WTC11 (cell line): ENCODE data around the gene PLCG2. TPM values are rescaled to one million over a fixed set of nuclear protein-coding genes. Genes with fewer than 3 reads are reported as not detected.

Experiments
- ATAC-seq: fragments of 200-7000 bp; cut with Tn5 transposase; 2 replicates; pipeline ENCODE4 v1.10.0; 2021; ENCODE audit warnings: mild to moderate bottlenecking, moderate library complexity
- CTCF ChIA-PET: fragments of 300-600 bp; sonication (Branson Sonifier 250); formaldehyde crosslinking; loops from one replicate; lab custom pipeline; 2021; ENCODE audit warnings: antibody characterized with exemption; lab: Charles Lee
- POLR2A ChIA-PET: fragments of 350-600 bp; sonication (Branson Sonifier 250); formaldehyde crosslinking; loops from one replicate; lab custom pipeline; 2021; ENCODE audit warnings: antibody characterized with exemption; lab: Charles Lee
- DNase-seq: peaks from one replicate; pipeline ENCODE4 v3.0.0; 2021; ENCODE audit warnings: low spot score
- H3K27ac Mint-ChIP-seq: 2 replicates; pipeline ENCODE4 v1.8.0; 2021; ENCODE audit warnings: mixed read lengths
- H3K27me3 Mint-ChIP-seq: 2 replicates; pipeline ENCODE4 v1.8.0; 2021; ENCODE audit warnings: low read depth, mild to moderate bottlenecking, moderate library complexity, mixed read lengths
- H3K36me3 Mint-ChIP-seq: 2 replicates; pipeline ENCODE4 v1.8.0; 2021; ENCODE audit warnings: mixed read lengths
- H3K4me1 Mint-ChIP-seq: 2 replicates; pipeline ENCODE4 v1.8.0; 2022; ENCODE audit warnings: mixed read lengths
- H3K4me3 Mint-ChIP-seq: 2 replicates; pipeline ENCODE4 v1.8.0; 2021; ENCODE audit warnings: mild to moderate bottlenecking, moderate library complexity, mixed read lengths
- H3K9me3 Mint-ChIP-seq: 2 replicates; pipeline ENCODE4 v1.8.0; 2021; ENCODE audit warnings: mixed read lengths
- CREB1 ChIP-seq: sonication (generic); formaldehyde crosslinking; IDR thresholded peaks from 2 replicates; pipeline ENCODE4 v1.8.0; 2023; ENCODE audit warnings: mild to moderate bottlenecking, missing genetic modification reagents
- ESRRA ChIP-seq: sonication (generic); formaldehyde crosslinking; IDR thresholded peaks from 2 replicates; pipeline ENCODE4 v1.8.1; 2022; ENCODE audit warnings: mild to moderate bottlenecking, missing genetic modification reagents, borderline replicate concordance
- FOXK1 ChIP-seq: sonication (generic); formaldehyde crosslinking; IDR thresholded peaks from 2 replicates; pipeline ENCODE4 v1.8.0; 2022; ENCODE audit warnings: mild to moderate bottlenecking, moderate library complexity, missing genetic modification reagents
- GRHL2 ChIP-seq: fragments of 250-450 bp; sonication (Bioruptor Pico); IDR thresholded peaks from 2 replicates; pipeline ENCODE4 v1.8.0; 2022; ENCODE audit warnings: mild to moderate bottlenecking, moderate library complexity; ENCODE audit not compliant: insufficient replicate concordance, severe bottlenecking
- IRF2 ChIP-seq: sonication (generic); formaldehyde crosslinking; IDR thresholded peaks from 2 replicates; pipeline ENCODE4 v1.8.0; 2022; ENCODE audit warnings: low read depth, missing genetic modification reagents, borderline replicate concordance
- NFYB ChIP-seq: sonication (generic); formaldehyde crosslinking; conservative IDR thresholded peaks from 2 replicates; pipeline ENCODE4 v1.8.0; 2022; ENCODE audit warnings: low read depth, missing genetic modification reagents
- NR2C2 ChIP-seq: sonication (generic); formaldehyde crosslinking; IDR thresholded peaks from 2 replicates; pipeline ENCODE4 v1.8.0; 2022; ENCODE audit warnings: mild to moderate bottlenecking, missing genetic modification reagents
- SMAD4 ChIP-seq: sonication (generic); formaldehyde crosslinking; IDR thresholded peaks from 2 replicates; pipeline ENCODE4 v1.8.0; 2022; ENCODE audit warnings: mild to moderate bottlenecking, missing genetic modification reagents
- USF2 ChIP-seq: sonication (generic); formaldehyde crosslinking; IDR thresholded peaks from 2 replicates; pipeline ENCODE4 v1.8.1; 2023; ENCODE audit warnings: mild to moderate bottlenecking, missing genetic modification reagents, moderate library complexity
- ZNF423 ChIP-seq: fragments of 250-450 bp; sonication (Bioruptor Pico); IDR thresholded peaks from 2 replicates; pipeline ENCODE4 v2.1.2; 2022; ENCODE audit warnings: mild to moderate bottlenecking, moderate library complexity
- ZNF425 ChIP-seq: fragments of 250-450 bp; sonication (Bioruptor Pico); conservative IDR thresholded peaks from 2 replicates; pipeline ENCODE4 v1.9.0; 2021; ENCODE audit warnings: mild to moderate bottlenecking
- ZNF671 ChIP-seq: fragments of 250-450 bp; sonication (Bioruptor Pico); IDR thresholded peaks from 2 replicates; pipeline ENCODE4 v1.8.0; 2021; ENCODE audit warnings: mild to moderate bottlenecking
- total RNA-seq: library from RNA; stranded (reverse); gene quantifications from 3 replicates; pipeline ENCODE4 v1.2.3, GENCODE V29; 2021
- TF ChIP-seq, protein P1 (sequence below): sonication (generic); formaldehyde crosslinking; IDR thresholded peaks from 2 replicates; pipeline ENCODE4 v1.8.0; 2022; ENCODE audit warnings: mild to moderate bottlenecking, missing genetic modification reagents
- TF ChIP-seq, protein P2 (sequence below): sonication (generic); formaldehyde crosslinking; conservative IDR thresholded peaks from 2 replicates; pipeline ENCODE4 v1.8.1; 2023; ENCODE audit warnings: mild to moderate bottlenecking, low read depth, missing genetic modification reagents, moderate library complexity
- TF ChIP-seq, protein P3 (sequence below): sonication (generic); formaldehyde crosslinking; IDR thresholded peaks from 2 replicates; pipeline ENCODE4 v1.8.1; 2023; ENCODE audit warnings: mild to moderate bottlenecking, missing genetic modification reagents, borderline replicate concordance
- TF ChIP-seq, protein P4 (sequence below): sonication (generic); formaldehyde crosslinking; IDR thresholded peaks from 2 replicates; pipeline ENCODE4 v1.8.0; 2022; ENCODE audit warnings: mild to moderate bottlenecking, missing genetic modification reagents
- TF ChIP-seq, protein P5 (sequence below): fragments of 250-450 bp; sonication (Bioruptor Pico); IDR thresholded peaks from 2 replicates; pipeline ENCODE4 v1.9.0; 2021; ENCODE audit warnings: mild to moderate bottlenecking, borderline replicate concordance

PLCG2 gene
- total RNA-seq, 1 experiment from 2014 or later = 7.0 TPM

- ChIA-PET CTCF (interaction anchor here (0.8 to 1.7 kb wide), 5 partner anchors 12 to 75 kb away, joined by 3 to 9 read pairs (median 5); no protein-coding TSS in a partner anchor), POLR2A (no interaction called here)
- Mint-ChIP-seq H3K9me3 (no peaks in the 10 kb centered on the region), H3K4me1 (peaks cover 11% of the 10 kb centered on the region), H3K27me3 (no peaks in the 10 kb centered on the region), H3K36me3 (no peaks in the 10 kb centered on the region), H3K27ac (peak overlapping the region; percentile 12), H3K4me3 (no peak overlapping the region)
- TF ChIP-seq SMAD4 (CRISPR knock-in tag) (no peak), ZNF423 (CRISPR knock-in tag) (no peak), IRF2 (CRISPR knock-in tag) (no peak), ZNF671 (no peak)
- DNase-seq = no peak
- ATAC-seq = peak; percentile 73
Measured at GRCh38 chr16:81798311-81799137, 19.4 kb downstream of the PLCG2 start.

GRCh38 chr16:81799138-81799504 lies 20.0 kb downstream of the PLCG2 start:
- ATAC-seq (no peak), DNase-seq (no peak)
- Mint-ChIP-seq H3K36me3 (no peaks in the 10 kb centered on the region), H3K9me3 (no peaks in the 10 kb centered on the region), H3K4me3 (no peak overlapping the region), H3K4me1 (peaks cover 11% of the 10 kb centered on the region), H3K27me3 (no peaks in the 10 kb centered on the region), H3K27ac (no peak overlapping the region)
- CTCF ChIA-PET = interaction anchor here (1.0 to 1.7 kb wide), 3 partner anchors 28 to 75 kb away, joined by 5 to 9 read pairs (median 5); no protein-coding TSS in a partner anchor
- POLR2A ChIA-PET = no interaction called here
- TF ChIP-seq SMAD4 (CRISPR knock-in tag) = no peak
- no peak for TF ChIP-seq CREB1
- TF ChIP-seq FOXK1 (CRISPR knock-in tag) = no peak
- TF ChIP-seq, protein P1, sequence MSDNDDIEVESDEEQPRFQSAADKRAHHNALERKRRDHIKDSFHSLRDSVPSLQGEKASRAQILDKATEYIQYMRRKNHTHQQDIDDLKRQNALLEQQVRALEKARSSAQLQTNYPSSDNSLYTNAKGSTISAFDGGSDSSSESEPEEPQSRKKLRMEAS (CRISPR knock-in tag) = no peak
- no peak for TF ChIP-seq ZNF425 (CRISPR knock-in tag)
- TF ChIP-seq, protein P2, sequence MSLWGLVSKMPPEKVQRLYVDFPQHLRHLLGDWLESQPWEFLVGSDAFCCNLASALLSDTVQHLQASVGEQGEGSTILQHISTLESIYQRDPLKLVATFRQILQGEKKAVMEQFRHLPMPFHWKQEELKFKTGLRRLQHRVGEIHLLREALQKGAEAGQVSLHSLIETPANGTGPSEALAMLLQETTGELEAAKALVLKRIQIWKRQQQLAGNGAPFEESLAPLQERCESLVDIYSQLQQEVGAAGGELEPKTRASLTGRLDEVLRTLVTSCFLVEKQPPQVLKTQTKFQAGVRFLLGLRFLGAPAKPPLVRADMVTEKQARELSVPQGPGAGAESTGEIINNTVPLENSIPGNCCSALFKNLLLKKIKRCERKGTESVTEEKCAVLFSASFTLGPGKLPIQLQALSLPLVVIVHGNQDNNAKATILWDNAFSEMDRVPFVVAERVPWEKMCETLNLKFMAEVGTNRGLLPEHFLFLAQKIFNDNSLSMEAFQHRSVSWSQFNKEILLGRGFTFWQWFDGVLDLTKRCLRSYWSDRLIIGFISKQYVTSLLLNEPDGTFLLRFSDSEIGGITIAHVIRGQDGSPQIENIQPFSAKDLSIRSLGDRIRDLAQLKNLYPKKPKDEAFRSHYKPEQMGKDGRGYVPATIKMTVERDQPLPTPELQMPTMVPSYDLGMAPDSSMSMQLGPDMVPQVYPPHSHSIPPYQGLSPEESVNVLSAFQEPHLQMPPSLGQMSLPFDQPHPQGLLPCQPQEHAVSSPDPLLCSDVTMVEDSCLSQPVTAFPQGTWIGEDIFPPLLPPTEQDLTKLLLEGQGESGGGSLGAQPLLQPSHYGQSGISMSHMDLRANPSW = no peak
- TF ChIP-seq ESRRA (CRISPR knock-in tag) = no peak
- no peak for TF ChIP-seq NR2C2 (CRISPR knock-in tag)
- TF ChIP-seq GRHL2 = no peak
- TF ChIP-seq NFYB (CRISPR knock-in tag) = no peak
- no peak for TF ChIP-seq USF2
- TF ChIP-seq, protein P3, sequence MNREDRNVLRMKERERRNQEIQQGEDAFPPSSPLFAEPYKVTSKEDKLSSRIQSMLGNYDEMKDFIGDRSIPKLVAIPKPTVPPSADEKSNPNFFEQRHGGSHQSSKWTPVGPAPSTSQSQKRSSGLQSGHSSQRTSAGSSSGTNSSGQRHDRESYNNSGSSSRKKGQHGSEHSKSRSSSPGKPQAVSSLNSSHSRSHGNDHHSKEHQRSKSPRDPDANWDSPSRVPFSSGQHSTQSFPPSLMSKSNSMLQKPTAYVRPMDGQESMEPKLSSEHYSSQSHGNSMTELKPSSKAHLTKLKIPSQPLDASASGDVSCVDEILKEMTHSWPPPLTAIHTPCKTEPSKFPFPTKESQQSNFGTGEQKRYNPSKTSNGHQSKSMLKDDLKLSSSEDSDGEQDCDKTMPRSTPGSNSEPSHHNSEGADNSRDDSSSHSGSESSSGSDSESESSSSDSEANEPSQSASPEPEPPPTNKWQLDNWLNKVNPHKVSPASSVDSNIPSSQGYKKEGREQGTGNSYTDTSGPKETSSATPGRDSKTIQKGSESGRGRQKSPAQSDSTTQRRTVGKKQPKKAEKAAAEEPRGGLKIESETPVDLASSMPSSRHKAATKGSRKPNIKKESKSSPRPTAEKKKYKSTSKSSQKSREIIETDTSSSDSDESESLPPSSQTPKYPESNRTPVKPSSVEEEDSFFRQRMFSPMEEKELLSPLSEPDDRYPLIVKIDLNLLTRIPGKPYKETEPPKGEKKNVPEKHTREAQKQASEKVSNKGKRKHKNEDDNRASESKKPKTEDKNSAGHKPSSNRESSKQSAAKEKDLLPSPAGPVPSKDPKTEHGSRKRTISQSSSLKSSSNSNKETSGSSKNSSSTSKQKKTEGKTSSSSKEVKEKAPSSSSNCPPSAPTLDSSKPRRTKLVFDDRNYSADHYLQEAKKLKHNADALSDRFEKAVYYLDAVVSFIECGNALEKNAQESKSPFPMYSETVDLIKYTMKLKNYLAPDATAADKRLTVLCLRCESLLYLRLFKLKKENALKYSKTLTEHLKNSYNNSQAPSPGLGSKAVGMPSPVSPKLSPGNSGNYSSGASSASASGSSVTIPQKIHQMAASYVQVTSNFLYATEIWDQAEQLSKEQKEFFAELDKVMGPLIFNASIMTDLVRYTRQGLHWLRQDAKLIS (CRISPR knock-in tag) = no peak
- TF ChIP-seq, protein P4, sequence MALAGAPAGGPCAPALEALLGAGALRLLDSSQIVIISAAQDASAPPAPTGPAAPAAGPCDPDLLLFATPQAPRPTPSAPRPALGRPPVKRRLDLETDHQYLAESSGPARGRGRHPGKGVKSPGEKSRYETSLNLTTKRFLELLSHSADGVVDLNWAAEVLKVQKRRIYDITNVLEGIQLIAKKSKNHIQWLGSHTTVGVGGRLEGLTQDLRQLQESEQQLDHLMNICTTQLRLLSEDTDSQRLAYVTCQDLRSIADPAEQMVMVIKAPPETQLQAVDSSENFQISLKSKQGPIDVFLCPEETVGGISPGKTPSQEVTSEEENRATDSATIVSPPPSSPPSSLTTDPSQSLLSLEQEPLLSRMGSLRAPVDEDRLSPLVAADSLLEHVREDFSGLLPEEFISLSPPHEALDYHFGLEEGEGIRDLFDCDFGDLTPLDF (CRISPR knock-in tag) = no peak
- TF ChIP-seq, protein P5, sequence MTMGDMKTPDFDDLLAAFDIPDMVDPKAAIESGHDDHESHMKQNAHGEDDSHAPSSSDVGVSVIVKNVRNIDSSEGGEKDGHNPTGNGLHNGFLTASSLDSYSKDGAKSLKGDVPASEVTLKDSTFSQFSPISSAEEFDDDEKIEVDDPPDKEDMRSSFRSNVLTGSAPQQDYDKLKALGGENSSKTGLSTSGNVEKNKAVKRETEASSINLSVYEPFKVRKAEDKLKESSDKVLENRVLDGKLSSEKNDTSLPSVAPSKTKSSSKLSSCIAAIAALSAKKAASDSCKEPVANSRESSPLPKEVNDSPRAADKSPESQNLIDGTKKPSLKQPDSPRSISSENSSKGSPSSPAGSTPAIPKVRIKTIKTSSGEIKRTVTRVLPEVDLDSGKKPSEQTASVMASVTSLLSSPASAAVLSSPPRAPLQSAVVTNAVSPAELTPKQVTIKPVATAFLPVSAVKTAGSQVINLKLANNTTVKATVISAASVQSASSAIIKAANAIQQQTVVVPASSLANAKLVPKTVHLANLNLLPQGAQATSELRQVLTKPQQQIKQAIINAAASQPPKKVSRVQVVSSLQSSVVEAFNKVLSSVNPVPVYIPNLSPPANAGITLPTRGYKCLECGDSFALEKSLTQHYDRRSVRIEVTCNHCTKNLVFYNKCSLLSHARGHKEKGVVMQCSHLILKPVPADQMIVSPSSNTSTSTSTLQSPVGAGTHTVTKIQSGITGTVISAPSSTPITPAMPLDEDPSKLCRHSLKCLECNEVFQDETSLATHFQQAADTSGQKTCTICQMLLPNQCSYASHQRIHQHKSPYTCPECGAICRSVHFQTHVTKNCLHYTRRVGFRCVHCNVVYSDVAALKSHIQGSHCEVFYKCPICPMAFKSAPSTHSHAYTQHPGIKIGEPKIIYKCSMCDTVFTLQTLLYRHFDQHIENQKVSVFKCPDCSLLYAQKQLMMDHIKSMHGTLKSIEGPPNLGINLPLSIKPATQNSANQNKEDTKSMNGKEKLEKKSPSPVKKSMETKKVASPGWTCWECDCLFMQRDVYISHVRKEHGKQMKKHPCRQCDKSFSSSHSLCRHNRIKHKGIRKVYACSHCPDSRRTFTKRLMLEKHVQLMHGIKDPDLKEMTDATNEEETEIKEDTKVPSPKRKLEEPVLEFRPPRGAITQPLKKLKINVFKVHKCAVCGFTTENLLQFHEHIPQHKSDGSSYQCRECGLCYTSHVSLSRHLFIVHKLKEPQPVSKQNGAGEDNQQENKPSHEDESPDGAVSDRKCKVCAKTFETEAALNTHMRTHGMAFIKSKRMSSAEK = no peak
